ENCODE results near the gene RRP8. TPM values are rescaled to one million over a fixed set of nuclear protein-coding genes. Genes with fewer than 3 reads are reported as not detected.

Gene RRP8
- total RNA-seq, 1 donor from 2014 or later = 26.9 TPM

- intact Hi-C loops (cut with micrococcal nuclease) = loop anchor here (1.0 to 2.0 kb wide), 3 partner anchors 14 to 65 kb away; partner anchors contain the start of gene MRPL17
Measured at GRCh38 chr11:6618117-6619003, 14.9 kb upstream of the RRP8 start.

DNA sequence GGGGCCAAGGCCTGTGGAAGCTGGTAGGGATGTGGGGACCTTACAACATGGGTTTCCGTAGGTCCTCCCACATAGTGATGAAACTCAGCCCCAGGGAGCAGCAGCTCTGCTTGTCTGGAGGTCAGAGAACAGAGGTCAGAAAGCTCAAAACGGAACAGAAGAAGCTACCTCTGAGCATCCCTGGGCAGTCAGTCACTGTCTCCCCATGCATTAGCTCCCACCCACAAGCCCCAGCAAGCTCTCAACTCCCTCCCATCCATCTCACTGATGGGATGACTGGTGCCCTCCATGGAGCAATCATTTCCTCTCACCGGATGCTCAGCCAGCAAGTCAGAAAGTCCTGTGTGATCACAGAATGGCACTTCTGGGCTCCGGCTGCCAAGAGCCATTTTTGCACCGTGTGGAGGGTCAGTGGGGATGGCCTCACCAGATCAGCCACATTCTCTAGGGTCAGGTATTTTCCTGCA is 13.9 kb upstream of the RRP8 start:
- intact Hi-C loops (cut with micrococcal nuclease) = no loop called here

GRCh38 chr11:6616596-6617250 is 13.3 kb upstream of the RRP8 start:
- intact Hi-C loops (cut with micrococcal nuclease) = no loop called here

GRCh38 chr11:6615882-6616585 is 12.6 kb upstream of the RRP8 start:
- intact Hi-C loops (cut with micrococcal nuclease) = no loop called here

DNA sequence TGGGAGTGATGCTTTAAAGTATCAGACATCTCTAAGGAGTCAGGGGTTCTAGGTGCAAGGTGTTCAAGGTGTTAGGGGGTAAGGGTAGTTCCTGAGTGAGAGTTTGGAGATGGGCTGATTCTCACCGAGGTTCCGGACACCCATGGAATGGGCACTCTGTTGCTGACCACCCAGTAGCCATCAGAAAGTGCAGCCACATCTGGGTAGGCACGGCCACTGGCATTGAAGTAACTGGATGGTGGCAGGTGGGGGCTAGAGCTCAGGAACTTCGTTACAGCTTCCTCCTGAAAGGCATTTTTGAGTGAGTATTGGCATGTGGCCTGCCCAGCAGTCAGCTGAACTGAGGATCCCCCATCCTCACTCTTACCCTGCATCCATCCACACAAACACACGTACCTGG is 11.6 kb upstream of the RRP8 start:
- intact Hi-C loops (cut with micrococcal nuclease) = no loop called here

GRCh38 chr11:6614446-6614845 is 11.0 kb upstream of the RRP8 start:
- intact Hi-C loops (cut with micrococcal nuclease) = loop anchor here (5.0 kb wide), 1 partner anchor 313 kb away; the partner anchor contains the start of gene ZNF215

DNA sequence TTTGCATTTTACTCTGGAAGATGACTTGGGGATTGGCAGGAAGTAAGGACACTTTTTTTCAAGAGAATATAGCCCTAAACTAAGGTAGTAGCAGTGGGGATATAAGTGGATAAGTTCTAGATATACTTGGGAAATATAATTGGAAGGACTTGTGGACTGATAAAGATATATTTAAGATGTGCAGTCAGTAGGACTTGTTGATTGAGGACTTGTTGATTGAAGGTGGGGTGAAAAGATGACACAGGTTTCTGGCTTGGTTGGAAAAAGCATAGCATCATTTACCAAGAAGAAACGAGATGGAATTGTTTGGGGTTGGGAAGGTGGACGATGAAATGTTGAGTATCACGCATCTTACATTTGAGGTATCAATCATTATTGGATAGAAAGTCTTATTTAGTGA is 10.1 kb upstream of the RRP8 start:
- intact Hi-C loops (cut with micrococcal nuclease) = loop anchor here (5.0 kb wide), 1 partner anchor 314 kb away; the partner anchor contains the start of gene ZNF215

DNA sequence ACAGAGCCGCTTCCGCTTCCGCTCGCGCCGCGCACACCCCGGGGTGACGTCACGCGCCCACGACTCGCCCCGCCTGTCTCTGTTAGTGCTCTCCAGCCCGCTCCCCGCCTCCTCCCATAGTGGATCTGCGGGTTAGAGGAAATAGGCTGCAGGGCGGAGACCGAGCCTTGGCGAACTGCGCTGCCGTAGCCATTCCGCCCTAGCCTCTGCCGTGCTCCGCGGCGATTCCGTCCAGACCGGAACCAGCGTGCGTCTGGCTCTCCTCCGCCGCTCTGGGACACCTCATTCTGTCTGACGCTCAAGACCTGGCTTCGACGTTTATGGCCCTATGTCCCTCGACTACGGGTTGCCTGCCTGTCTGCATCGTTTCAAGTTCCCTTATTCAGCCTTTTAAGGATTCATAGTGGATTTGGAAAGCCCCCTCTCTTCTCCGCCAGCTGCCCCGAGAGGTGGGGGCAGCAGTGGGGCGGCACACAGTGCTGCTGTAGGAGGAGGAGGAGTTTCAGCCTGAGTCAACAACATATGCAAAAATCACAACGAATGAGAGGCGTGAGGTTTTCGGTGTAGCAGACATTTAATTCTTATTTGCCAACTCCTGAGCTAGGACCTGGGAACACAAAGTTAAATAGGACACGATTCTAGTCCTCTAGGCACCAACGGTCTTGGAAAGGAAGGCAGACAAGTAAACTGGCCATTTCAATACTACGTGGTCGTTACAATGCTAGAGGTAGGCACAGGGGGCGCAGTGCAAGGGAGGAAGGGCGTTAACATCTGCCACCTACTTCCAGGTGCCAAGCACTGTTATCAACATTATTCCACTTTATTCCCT is 9.0 kb upstream of the RRP8 start, which contains the start of gene TAF10:
TSS of gene TAF10 (minus strand) at position 4 of the 829 bp plus-strand sequence. CDS start 27 bp downstream, outside the sequence.
- intact Hi-C loops (cut with micrococcal nuclease) = loop anchor here (1.0 to 5.0 kb wide), 5 partner anchors 9 to 378 kb away; partner anchors contain the start of genes FHIP1B, ILK, MRPL17 and RRP8

DNA sequence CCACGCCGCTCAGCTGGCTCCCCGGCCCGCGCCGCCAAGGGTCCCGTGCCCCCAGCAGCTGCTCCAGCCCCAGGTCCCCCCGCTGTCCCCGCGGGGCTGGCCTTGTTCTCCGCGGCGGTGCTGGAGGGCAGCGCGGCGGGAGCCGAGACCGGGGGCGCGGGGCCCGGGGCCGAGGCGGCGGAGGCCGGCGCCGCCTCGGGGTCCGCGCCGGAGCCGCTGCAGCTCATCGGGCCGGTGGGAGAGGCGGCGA is 8.5 kb upstream of the RRP8 start:
- intact Hi-C loops (cut with micrococcal nuclease) = loop anchor here (1.0 to 5.0 kb wide), 5 partner anchors 9 to 378 kb away; partner anchors contain the start of genes FHIP1B, ILK, MRPL17 and RRP8

- intact Hi-C loops (cut with micrococcal nuclease) = loop anchor here (5.0 kb wide), 1 partner anchor 316 kb away; the partner anchor contains the start of gene ZNF215
Measured at GRCh38 chr11:6611092-6611962, 7.9 kb upstream of the RRP8 start.

DNA sequence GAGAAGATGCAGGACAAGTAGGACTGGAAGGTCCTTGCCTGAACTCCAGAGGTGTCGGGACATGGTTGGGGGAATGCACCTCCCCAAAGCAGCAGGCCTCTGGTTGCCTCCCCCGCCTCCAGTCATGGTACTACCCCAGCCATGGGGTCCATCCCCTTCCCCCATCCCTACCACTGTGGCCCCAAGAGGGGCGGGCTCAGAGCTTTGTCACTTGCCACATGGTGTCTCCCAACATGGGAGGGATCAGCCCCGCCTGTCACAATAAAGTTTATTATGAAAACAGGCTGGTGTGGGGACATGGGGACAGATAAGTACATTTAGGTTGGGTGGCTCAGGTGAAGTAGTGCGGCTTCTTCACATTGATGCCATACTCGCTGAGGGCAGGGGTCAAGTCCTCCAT is 7.2 kb upstream of the RRP8 start:
- intact Hi-C loops (cut with micrococcal nuclease) = loop anchor here (5.0 kb wide), 1 partner anchor 317 kb away; the partner anchor contains the start of gene ZNF215

- intact Hi-C loops (cut with micrococcal nuclease) = loop anchor here (5.0 kb wide), 1 partner anchor 318 kb away; the partner anchor contains the start of gene ZNF215
Measured at GRCh38 chr11:6609502-6610015, 6.1 kb upstream of the RRP8 start.

DNA sequence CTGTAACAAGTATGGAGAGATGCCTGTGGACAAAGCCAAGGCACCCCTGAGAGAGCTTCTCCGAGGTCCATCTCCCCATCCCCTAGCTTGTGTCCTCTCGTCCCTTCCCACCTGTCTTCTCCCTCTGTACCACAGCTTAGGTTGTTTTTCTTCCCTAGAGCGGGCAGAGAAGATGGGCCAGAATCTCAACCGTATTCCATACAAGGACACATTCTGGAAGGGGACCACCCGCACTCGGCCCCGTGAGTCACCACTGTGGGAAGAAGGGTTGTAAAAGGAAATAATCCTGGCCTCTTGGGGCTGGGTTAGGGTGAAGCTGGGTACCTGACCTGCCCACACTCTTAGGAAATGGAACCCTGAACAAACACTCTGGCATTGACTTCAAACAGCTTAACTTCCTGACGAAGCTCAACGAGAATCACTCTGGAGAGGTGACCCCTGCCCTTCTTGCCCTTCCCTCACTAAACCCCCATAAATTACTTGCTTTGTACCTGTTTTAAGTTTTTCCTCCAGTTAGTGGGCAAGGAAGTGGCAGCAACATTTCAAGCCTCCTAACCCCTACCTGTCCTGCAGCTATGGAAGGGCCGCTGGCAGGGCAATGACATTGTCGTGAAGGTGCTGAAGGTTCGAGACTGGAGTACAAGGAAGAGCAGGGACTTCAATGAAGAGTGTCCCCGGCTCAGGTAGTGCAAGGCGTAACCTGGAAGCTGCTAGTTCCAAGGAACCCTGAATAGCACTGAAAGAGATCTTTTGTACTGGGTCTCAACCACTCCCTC is 5.5 kb upstream of the RRP8 start:
- intact Hi-C loops (cut with micrococcal nuclease) = no loop called here

- intact Hi-C loops (cut with micrococcal nuclease) = no loop called here
Measured at GRCh38 chr11:6608011-6608410, 4.6 kb upstream of the RRP8 start.

DNA sequence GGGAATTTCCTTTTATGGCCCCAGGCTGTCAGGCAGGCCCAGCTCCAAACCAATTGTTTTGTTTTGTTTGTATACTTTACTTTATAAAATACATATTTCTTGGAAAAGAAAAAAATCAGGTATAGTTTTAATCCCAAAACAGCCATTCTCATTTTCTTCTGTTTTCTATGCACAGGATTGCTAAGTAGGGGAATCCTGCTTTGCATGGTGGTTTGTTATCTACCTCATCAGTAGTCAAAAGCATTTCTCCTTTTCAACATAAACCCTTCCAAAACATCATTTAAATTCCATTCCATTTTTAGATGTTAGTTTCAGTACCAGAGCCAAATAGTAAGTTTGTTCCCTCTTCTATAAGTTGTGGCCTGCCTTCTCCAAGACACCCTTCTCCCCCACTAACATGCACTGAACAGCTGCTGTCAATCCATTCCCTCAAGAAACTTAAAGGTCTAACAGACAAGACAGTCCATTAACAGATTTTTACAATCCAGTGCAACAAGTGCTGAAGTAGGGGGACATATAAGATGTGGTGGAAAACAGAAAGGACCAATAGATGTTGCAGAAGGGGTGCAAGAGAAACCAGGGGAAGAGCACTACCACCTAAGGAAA is 3.9 kb upstream of the RRP8 start:
- intact Hi-C loops (cut with micrococcal nuclease) = no loop called here

DNA sequence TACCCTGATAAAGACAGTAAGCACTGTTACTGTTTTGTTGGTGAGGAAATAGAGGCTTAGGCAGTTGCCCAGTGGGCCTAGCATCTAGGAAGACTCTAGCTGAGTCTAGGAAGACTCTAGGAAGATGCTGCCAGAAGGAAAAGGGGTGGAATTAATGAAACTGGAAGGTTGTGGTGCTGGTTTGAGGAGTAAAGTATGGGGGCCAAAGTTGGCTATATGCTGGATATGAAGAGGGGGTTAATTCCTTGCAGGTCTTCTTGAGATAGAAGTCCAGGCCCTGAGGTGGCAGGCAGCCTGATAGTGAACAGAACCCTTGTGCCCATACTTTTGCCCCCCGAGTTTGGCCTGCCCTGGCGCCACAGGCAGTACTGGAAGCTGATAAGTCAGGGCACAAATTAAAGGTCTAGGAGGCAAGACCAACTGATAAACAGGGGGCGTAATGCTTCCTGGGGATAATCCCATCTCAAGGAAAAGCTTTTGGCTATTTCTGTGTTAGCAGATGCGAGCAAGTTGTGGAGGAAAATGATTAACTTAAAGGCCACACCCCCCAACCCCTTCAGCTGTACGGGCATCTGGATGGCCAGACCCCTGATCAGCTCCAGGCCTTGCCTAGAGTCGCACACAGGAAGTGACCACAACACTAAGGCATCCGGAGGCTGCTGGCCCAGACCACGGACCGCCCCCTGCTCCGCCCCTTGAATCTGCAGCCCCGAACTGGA is 3.2 kb upstream of the RRP8 start:
- intact Hi-C loops (cut with micrococcal nuclease) = no loop called here

GRCh38 chr11:6604790-6605189 is 1.4 kb upstream of the RRP8 start:
- intact Hi-C loops (cut with micrococcal nuclease) = loop anchor here (1.0 to 5.0 kb wide), 7 partner anchors 15 to 1383 kb away; partner anchors contain the start of genes ARFIP2, EIF3F, SMPD1 and TIMM10B
